Inflammatory macrophage treated with lipopolysaccharide for 1 hour (primary cell): Measurements from ENCODE around the gene TAMALIN.
A peak's percentile ranks its signal among the peaks of the same experiment; 100 is the strongest.

Experiments
- DNase-seq, 2 donors: peaks; one replicate each; pipeline ENCODE4 v3.0.0-alpha.2; 2020 to 2022

TAMALIN gene

GRCh38 chr12:52037248-52037861 is 30.6 kb downstream of the TAMALIN start:
- no peak for DNase-seq

- DNase-seq, result no peak
Measured at GRCh38 chr12:52038447-52038846, 31.7 kb downstream of the TAMALIN start.

GRCh38 chr12:52041035-52041434 is 34.3 kb downstream of the TAMALIN start:
- DNase-seq, result no peak

- DNase-seq, result no peak
Measured at GRCh38 chr12:52041695-52042123, 35.0 kb downstream of the TAMALIN start.

- no peak for DNase-seq
Measured at GRCh38 chr12:52042706-52043385, 36.1 kb downstream of the TAMALIN start.

- DNase-seq, result no peak
Measured at GRCh38 chr12:52043386-52044212, 36.9 kb downstream of the TAMALIN start.

GRCh38 chr12:52044292-52044983 is 37.7 kb downstream of the TAMALIN start:
- DNase-seq, result no peak

GRCh38 chr12:52045794-52046199 is 39.1 kb downstream of the TAMALIN start:
- DNase-seq, result peak; percentile 78 to 93

- no peak for DNase-seq
Measured at GRCh38 chr12:52046859-52047258, 40.1 kb downstream of the TAMALIN start.

GRCh38 chr12:52049286-52049685 is 42.5 kb downstream of the TAMALIN start:
- DNase-seq, result no peak

- DNase-seq, result no peak
Measured at GRCh38 chr12:52049688-52050087, 42.9 kb downstream of the TAMALIN start.

- peak; percentile 79 to 87 for DNase-seq
Measured at GRCh38 chr12:52050116-52050757, 43.5 kb downstream of the TAMALIN start.

- peak; percentile 82 to 92 for DNase-seq
Measured at GRCh38 chr12:52050758-52051541, 44.2 kb downstream of the TAMALIN start, which contains the start of gene NR4A1. NR4A1 (plus strand) TSS chr12:52051442; CDS start chr12:52054329, 2,887 bp downstream.

- no peak for DNase-seq
Measured at GRCh38 chr12:52052468-52053186, 45.9 kb downstream of the TAMALIN start.

- DNase-seq, result no peak
Measured at GRCh38 chr12:52053536-52054209, 46.9 kb downstream of the TAMALIN start.

- no peak for DNase-seq
Measured at GRCh38 chr12:52054231-52054832, 47.6 kb downstream of the TAMALIN start.

GRCh38 chr12:52054833-52055730 is 48.3 kb downstream of the TAMALIN start:
- no peak for DNase-seq
